Activated naive CD8-positive, alpha-beta T cell treated with anti-CD3 and anti-CD28 coated beads for 36 hours (primary cell): Measurements from ENCODE around the gene DEAF1. TPM values are rescaled to one million over a fixed set of nuclear protein-coding genes. Genes with fewer than 3 reads are reported as not detected.

Source experiments
- DNase-seq: peaks from one replicate; pipeline ENCODE4 v3.0.0; 2021
- H3K27ac Mint-ChIP-seq: one replicate; pipeline ENCODE4 v1.8.0; 2022; ENCODE audit warnings: mild to moderate bottlenecking, moderate library complexity, mixed read lengths
- H3K27me3 Mint-ChIP-seq: one replicate; pipeline ENCODE4 v1.8.0; 2022; ENCODE audit warnings: mild to moderate bottlenecking, mixed read lengths
- H3K36me3 Mint-ChIP-seq: one replicate; pipeline ENCODE4 v1.8.0; 2021; ENCODE audit warnings: mild to moderate bottlenecking, mixed read lengths
- H3K4me1 Mint-ChIP-seq: one replicate; pipeline ENCODE4 v1.8.0; 2021; ENCODE audit warnings: mixed read lengths
- H3K4me3 Mint-ChIP-seq: one replicate; pipeline ENCODE4 v1.8.0; 2022; ENCODE audit warnings: mild to moderate bottlenecking, moderate library complexity, mixed read lengths
- H3K9me3 Mint-ChIP-seq: one replicate; pipeline ENCODE4 v1.8.0; 2022; ENCODE audit warnings: mixed read lengths
- total RNA-seq, 2 experiments: library from RNA; stranded (reverse); gene quantifications; one replicate each; pipeline ENCODE4 v1.2.3, GENCODE V29; 2021

Gene DEAF1
- total RNA-seq, 2 experiments from 2014 or later: 46.1 to 49.7 TPM

DNA sequence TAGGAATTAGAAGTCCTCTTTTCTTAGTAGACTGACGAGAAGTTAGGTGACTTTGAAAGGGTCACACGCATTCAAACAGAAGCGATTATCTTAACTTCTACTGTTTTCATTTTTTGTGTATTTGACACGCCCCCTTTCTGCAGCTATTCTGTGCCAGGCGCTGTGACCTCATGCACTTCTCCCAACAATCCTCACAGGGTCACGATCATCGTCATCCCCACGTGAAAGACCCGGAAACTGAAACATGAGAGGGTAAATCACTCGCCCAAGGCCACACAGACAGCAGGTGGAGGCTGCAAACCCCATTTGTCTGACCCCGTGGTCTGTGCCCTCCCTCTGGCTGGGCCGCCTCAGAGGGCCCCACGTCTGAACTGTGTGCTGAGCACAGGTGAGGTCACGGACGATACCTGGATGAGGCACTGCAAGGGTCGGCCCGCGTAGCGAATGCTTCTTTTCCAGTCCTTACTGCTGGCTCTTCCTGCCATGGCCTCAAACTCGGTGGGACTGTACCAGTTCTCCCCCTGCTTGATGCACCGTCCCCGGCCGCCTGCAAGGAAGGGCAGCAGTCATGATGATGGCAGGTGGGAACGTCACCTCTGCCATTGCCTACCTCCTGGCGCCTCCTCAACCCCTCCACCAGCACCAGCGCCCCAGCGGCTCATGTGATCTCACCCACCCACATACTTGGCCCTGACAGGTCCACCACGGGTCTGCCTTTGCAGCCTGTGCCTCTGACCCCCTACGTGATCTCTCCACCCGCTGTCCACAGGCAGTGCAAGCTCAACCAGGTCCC lies 8.4 kb downstream of the DEAF1 start:
- Mint-ChIP-seq H3K4me1 (peaks cover 24% of the 10 kb centered on the region), H3K4me3 (no peak overlapping the region), H3K27ac (peak overlapping the region; percentile 62), H3K9me3 (peaks cover 3% of the 10 kb centered on the region), H3K27me3 (no peaks in the 10 kb centered on the region), H3K36me3 (peaks cover 44% of the 10 kb centered on the region)
- no peak for DNase-seq

DNA sequence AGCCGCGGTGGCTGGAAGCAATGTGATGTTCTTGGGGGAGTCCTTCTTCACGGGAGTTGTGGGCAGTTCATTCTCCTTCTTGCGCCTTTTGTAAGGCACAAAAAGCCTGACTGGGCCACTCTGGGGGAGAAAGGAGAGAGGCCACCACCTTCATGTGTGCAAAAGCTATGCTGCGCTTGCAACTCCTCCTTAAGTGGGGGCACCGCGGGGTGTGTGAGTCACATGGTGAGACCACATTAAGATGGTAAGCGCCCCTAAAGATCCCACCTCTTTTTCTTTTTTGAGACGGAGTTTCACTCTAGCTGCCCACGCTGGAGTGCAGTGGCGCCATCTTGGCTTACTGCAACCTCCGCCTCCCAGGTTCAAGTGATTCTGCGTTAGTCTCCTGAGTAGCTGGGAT lies 14.1 kb downstream of the DEAF1 start:
- no peaks in the 10 kb centered on the region for H3K27me3 Mint-ChIP-seq
- H3K4me1 Mint-ChIP-seq: peaks cover 12% of the 10 kb centered on the region
- peaks cover 3% of the 10 kb centered on the region for H3K9me3 Mint-ChIP-seq
- H3K27ac Mint-ChIP-seq: no peak overlapping the region
- peaks cover 56% of the 10 kb centered on the region for H3K36me3 Mint-ChIP-seq
- no peak overlapping the region for H3K4me3 Mint-ChIP-seq
- peak; percentile 52 for DNase-seq

DNA sequence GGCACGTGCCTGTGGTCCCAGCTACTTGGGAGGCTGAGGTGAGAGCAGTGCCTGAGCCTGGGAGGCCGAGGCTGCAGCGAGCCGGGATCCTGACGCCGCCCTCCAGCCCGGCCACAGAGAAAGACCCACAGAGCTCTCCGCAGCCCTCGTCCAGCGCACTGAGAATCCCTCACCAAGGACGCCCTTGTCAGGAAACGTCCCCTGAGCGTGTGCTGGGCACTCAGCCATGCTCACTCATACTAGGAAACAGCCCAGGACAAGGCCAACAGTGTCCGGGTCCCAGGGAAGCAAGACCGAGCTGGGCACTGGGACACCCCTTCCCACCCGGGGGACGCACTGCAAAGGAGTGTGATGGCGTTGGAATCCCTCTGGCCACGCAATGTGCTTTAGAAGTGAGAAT lies 14.5 kb downstream of the DEAF1 start:
- peaks cover 3% of the 10 kb centered on the region for H3K9me3 Mint-ChIP-seq
- peaks cover 55% of the 10 kb centered on the region for H3K36me3 Mint-ChIP-seq
- H3K27me3 Mint-ChIP-seq: no peaks in the 10 kb centered on the region
- H3K4me3 Mint-ChIP-seq: no peak overlapping the region
- no peak overlapping the region for H3K27ac Mint-ChIP-seq
- no peak for DNase-seq
- peaks cover 12% of the 10 kb centered on the region for H3K4me1 Mint-ChIP-seq

DNA sequence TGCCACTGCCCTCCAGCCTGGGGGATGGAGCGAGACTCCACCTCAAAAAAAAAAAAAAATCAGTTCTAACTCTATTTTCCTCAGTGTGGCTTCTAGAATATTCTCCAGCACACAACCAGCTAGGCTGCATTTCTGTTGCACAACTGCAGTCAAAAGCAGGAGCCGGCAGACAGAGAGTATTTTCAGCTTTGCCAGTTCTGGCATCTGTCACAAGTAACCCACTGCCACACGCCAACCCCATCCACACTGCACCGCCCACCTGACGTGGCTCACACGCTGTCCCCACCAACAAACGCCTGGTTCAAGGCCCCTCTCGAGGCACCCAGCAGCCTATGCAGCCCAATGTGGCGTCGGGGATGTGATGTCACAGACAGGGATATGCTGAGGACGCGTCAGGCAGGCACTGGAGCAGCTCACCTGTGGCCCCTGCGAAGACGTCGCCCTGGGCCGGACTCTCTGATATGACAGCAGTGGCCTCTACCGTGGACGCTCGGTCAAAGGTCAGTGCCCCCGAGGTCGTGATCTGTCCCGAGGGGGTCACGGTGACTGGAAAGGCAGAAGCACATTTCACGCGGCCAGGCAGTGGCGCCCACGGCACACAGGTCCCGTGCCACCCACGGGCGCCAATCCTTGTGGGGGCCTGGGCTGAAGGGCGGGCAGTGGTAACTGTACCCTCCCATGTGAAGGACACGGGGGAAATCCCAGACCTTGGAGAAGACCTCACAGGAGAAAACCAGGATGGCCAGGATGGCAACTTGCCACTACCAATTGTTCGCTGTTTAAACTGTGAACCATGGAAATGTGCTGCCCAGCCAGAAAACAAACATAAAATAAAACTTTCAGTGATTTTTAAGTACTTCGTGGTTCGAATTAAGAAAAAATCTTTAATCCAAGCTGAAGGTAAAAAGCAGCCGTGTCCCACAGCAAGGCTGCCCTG lies 15.5 kb downstream of the DEAF1 start:
- H3K36me3 Mint-ChIP-seq: peaks cover 54% of the 10 kb centered on the region
- no peak overlapping the region for H3K27ac Mint-ChIP-seq
- DNase-seq: no peak
- no peak overlapping the region for H3K4me3 Mint-ChIP-seq
- H3K4me1 Mint-ChIP-seq: peaks cover 12% of the 10 kb centered on the region
- H3K9me3 Mint-ChIP-seq: peaks cover 3% of the 10 kb centered on the region
- no peaks in the 10 kb centered on the region for H3K27me3 Mint-ChIP-seq

DNA sequence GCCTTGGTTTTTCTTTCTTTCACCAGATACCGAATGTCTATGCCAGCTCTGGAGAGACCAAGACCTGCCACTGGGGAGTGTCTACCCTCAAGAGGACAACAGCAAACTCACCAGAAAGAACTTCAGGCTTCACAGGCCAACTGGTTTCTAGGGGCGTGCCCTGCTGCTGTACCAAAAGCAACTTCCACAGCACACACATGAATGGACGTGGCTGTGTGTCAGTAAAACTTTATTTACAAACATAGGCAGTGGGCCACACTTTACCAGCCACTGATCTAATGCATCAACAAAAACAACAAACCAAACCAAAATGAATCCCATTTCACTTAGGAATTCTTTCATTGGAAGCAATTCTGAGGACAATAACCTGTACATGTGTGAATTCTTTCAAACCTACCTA lies 16.7 kb downstream of the DEAF1 start:
- no peak for DNase-seq
- no peak overlapping the region for H3K4me3 Mint-ChIP-seq
- peaks cover 3% of the 10 kb centered on the region for H3K9me3 Mint-ChIP-seq
- peaks cover 12% of the 10 kb centered on the region for H3K4me1 Mint-ChIP-seq
- H3K36me3 Mint-ChIP-seq: peaks cover 51% of the 10 kb centered on the region
- H3K27me3 Mint-ChIP-seq: no peaks in the 10 kb centered on the region
- H3K27ac Mint-ChIP-seq: no peak overlapping the region

DNA sequence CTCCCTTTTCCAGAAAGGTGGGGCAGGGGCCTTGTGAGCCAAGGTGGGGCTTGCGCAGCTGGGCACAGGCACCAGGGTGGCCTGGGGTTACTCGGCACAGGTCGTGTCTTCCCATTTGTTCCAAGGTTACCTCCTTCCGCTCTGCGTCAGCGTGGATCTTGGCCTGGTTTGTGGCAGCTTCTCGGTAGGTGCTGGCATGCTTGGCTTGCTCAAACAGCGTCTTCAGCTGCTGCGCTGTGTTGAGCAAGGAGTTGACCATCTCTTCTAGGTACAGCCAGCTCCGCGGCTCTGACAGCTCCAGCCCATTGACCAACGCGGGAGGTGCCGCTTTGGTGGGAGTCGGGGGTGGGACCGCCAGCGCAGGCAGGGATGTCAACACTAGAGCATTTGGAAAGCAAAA lies 20.6 kb downstream of the DEAF1 start:
- Mint-ChIP-seq H3K27me3 (no peaks in the 10 kb centered on the region), H3K4me3 (no peak overlapping the region), H3K27ac (no peak overlapping the region), H3K9me3 (no peaks in the 10 kb centered on the region), H3K36me3 (peaks cover 26% of the 10 kb centered on the region), H3K4me1 (no peaks in the 10 kb centered on the region)
- DNase-seq: no peak

DNA sequence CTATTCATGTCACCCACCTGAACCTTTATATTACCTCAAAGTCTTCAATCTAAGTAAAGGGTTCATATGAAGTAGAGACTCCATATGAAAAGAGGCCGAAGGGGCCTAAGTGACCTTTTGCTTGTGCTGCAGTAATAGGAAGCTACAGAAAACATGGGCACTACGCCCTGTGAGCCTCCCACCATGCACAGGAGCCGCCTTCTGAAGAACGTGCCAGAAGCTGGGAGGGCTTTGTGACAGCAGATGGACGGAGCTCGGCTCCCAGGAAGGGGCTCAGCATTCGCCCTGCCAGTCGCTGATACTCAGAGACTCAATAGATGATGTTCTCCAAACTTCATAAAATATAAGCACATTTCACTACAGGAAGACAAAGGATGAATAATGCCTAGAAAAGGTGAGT lies 21.2 kb downstream of the DEAF1 start:
- Mint-ChIP-seq H3K4me3 (no peak overlapping the region), H3K4me1 (no peaks in the 10 kb centered on the region), H3K27me3 (no peaks in the 10 kb centered on the region), H3K9me3 (no peaks in the 10 kb centered on the region), H3K36me3 (peaks cover 26% of the 10 kb centered on the region), H3K27ac (no peak overlapping the region)
- no peak for DNase-seq

DNA sequence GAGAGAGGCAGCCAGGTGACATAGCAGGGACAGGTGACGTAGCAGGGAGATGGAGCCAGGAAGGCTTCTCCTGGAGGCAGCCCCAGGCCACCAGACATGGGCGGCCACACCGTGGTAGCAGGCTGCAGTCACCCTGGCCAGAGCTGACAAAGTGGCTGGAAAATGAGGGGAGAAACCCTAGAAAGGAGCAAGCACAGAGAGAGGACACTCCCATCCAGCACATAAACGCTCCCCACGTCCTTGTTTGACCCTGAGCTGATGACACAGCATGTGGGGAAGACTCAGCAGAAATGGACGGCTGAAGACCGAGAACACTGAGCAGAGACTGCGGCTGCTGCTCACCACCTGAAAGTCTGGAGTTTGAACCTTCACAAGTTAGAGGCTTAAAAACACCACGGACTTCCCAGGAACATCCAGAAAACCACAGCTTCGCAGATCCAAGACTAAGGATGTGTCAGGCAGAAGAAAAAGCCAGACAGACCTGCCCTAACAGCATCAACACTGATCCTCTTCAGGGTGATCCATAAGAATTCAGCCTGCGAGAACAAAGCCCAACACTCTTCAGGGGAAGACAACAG lies 29.2 kb downstream of the DEAF1 start:
- Mint-ChIP-seq H3K9me3 (no peaks in the 10 kb centered on the region), H3K36me3 (peaks cover 7% of the 10 kb centered on the region), H3K4me1 (no peaks in the 10 kb centered on the region), H3K27me3 (no peaks in the 10 kb centered on the region), H3K27ac (no peak overlapping the region), H3K4me3 (no peak overlapping the region)
- DNase-seq: no peak

DNA sequence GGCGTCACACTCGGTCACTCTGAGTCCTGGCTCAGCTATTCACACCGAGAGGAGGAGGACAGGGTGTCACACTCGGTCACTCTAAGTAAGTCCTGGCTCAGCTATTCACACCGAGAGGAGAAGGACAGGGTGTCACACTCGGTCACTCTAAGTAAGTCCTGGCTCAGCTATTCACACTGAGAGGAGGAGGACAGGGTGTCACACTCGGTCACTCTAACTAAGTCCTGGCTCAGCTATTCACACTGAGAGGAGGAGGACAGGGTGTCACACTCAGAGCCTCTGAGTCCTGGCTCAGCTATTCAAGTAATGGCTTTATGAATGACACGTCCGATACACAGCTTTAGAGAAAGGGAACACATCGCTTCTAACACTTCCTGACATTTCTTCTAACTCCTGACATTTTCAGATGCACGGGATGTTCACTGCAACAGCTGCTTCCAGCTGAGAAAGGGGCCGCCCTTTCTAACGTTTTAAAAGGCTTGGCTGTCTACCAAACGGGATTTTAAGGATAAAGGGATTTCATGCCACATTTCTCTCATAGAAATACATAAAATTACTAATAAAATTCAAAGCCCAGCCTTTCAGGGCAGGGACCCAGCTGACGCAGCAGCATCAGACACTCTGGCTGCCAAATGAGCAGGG lies 29.8 kb downstream of the DEAF1 start:
- Mint-ChIP-seq H3K9me3 (no peaks in the 10 kb centered on the region), H3K4me1 (no peaks in the 10 kb centered on the region), H3K27ac (no peak overlapping the region), H3K36me3 (peaks cover 7% of the 10 kb centered on the region), H3K27me3 (no peaks in the 10 kb centered on the region), H3K4me3 (no peak overlapping the region)
- no peak for DNase-seq

DNA sequence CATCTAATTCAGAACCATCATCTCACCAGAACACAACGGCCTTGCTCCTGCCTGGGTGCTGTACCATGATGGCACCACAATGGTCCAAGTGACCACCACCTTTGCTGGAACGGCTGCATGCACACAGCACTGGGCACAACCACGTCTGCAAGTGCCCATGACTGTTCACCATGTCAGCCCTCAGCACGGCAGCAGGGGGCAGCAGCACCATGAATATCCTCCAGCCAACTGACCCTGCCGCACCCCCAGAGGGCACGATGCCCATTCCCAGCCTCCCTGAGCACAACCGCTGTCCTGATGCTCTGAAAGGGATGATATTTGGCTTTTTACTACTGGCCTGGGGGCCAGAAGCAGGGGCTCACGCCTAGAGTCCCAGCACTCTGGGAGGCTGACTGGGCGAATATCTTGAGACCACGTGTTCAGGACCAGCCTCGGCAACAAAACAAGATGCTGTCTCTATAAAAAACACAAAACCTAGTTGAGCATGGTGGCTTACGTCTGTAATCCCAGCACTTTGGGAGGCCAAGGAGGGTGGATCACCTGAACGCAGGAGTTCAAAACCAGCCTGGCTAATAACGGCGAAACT lies 32.2 kb downstream of the DEAF1 start:
- no peak overlapping the region for H3K4me3 Mint-ChIP-seq
- no peaks in the 10 kb centered on the region for H3K4me1 Mint-ChIP-seq
- no peaks in the 10 kb centered on the region for H3K9me3 Mint-ChIP-seq
- no peaks in the 10 kb centered on the region for H3K27me3 Mint-ChIP-seq
- peak; percentile 48 for DNase-seq
- peaks cover 5% of the 10 kb centered on the region for H3K36me3 Mint-ChIP-seq
- no peak overlapping the region for H3K27ac Mint-ChIP-seq

DNA sequence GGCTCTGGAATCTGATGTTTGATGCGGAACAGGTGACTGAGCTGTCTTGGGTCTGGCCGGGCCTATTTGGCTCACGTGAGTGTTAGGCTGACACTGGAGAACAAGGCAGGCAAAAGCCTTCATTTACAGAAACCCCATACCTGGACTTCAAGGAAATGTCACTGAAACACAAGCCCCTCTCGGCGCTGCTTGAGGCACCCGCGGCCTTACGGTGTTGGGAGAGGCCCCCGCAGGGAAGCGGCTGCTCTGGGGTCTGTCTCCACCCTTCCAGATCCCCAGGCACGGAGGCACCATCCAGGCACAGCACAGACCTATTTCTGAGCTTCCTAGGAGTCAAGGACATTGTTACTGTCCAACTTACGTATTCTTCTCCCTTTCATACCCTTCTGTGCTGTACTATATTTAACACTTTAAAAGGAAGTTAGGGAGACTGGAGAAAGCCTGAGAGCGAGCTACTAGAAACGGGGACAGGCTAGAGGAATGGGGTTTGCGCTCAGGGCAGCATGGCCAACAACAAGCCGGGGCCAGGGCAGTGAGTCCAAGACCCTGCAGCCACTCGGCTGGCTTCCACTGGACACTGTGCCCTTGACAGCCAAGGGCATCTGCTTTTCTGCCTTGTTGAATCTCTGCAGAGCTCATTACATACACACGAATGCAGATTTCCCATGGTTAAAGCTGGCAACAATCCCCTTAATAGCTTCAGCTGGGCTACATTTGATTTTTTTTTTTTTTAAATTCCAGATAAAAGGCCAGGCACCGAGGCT lies 34.2 kb downstream of the DEAF1 start:
- H3K9me3 Mint-ChIP-seq: no peaks in the 10 kb centered on the region
- H3K27me3 Mint-ChIP-seq: no peaks in the 10 kb centered on the region
- H3K4me1 Mint-ChIP-seq: no peaks in the 10 kb centered on the region
- peaks cover 1% of the 10 kb centered on the region for H3K36me3 Mint-ChIP-seq
- no peak overlapping the region for H3K27ac Mint-ChIP-seq
- no peak overlapping the region for H3K4me3 Mint-ChIP-seq
- DNase-seq: no peak

DNA sequence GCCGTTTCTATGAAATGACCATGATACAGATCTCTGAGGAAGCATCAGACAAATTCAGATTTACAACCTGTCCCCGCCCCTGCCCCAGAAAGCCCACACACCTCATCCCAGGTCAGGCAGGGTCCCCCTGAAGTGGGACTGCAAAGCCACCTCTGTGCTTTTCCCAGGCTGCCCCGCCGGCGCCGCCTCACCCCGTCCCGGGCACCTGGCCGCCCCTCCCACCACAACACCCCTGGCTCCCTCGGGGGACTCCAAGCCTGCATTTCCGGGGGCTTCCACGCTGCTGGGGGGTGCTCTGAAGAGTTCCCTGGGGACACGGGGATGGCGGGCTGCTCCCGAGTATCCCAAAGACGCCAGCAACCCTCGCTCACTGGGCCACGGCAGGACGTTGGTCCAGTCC lies 34.7 kb downstream of the DEAF1 start:
- H3K36me3 Mint-ChIP-seq: peaks cover 1% of the 10 kb centered on the region
- no peaks in the 10 kb centered on the region for H3K4me1 Mint-ChIP-seq
- no peak overlapping the region for H3K27ac Mint-ChIP-seq
- no peaks in the 10 kb centered on the region for H3K27me3 Mint-ChIP-seq
- H3K4me3 Mint-ChIP-seq: no peak overlapping the region
- no peak for DNase-seq
- H3K9me3 Mint-ChIP-seq: no peaks in the 10 kb centered on the region

DNA sequence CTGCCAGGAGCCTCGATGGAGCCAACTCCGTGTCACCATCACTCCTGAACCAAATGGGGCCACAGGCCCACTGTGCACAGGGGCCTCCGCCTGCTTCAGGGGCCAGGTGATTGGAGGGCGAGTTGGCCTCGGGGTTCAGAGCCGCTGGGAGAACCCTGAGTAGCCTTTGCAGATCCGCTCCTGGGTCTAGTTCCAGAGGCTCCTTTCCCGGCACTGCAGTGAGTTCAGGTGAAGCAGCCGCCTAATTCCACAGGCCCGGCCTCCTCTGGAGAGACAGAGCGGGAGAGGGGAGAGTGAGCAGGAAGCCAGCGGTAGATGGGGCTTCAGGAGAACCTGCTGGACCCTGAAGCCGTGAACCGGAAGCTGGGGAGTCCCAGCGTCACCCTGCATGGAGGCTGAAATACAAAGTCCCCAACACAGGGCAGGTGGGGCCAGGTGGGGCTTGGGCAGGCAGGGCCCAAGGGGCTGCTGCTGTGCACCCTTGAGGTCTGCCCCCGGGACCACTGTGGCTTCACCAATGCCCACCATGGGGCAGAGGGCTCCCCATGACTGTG lies 35.4 kb downstream of the DEAF1 start:
- no peak for DNase-seq
- Mint-ChIP-seq H3K9me3 (no peaks in the 10 kb centered on the region), H3K4me1 (no peaks in the 10 kb centered on the region), H3K36me3 (peaks cover 1% of the 10 kb centered on the region), H3K27ac (no peak overlapping the region), H3K4me3 (no peak overlapping the region), H3K27me3 (no peaks in the 10 kb centered on the region)

DNA sequence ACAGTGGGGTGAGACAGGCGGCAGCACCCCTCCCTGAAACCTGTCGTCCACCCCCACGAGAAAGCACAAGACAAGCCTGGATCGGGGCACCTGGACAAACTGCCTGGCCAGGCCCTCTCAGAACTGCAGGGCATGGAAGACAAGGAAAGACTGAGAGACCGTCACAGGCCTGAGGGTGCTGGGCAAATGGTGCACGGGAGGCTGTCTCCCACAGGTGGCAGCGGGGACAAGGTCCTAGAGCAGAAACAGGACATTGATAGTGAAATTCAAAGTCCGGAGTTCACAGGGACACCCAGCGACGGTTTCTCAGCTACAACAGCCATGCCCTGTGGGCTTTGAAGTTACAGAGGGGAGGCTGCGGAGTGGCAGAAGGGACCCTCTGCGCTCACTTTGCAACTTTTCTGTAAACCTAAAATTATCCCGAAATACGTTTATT lies 37.3 kb downstream of the DEAF1 start:
- H3K27ac Mint-ChIP-seq: no peak overlapping the region
- H3K9me3 Mint-ChIP-seq: no peaks in the 10 kb centered on the region
- H3K27me3 Mint-ChIP-seq: no peaks in the 10 kb centered on the region
- DNase-seq: no peak
- no peaks in the 10 kb centered on the region for H3K4me1 Mint-ChIP-seq
- no peak overlapping the region for H3K4me3 Mint-ChIP-seq
- H3K36me3 Mint-ChIP-seq: peaks cover 2% of the 10 kb centered on the region
